Lung (tissue), 12 donors: ENCODE measurements around the gene COL4A6. TPM values are rescaled to one million over a fixed set of nuclear protein-coding genes. Genes with fewer than 3 reads are reported as not detected.

Experiments
- ATAC-seq: fragments of 200-7000 bp; cut with Tn5 transposase; one replicate; pipeline ENCODE4 v1.9.1; 2020; ENCODE audit warnings: moderate number of reproducible peaks; ENCODE audit not compliant: insufficient read depth, low FRiP score
- DNase-seq, 3 donors: peaks; one replicate each; pipeline ENCODE4 v3.0.0-alpha.2; 2013 to 2017
- H3K27ac ChIP-seq, 2 donors: one replicate each; pipeline ENCODE4 v1.5.1; 2013; ENCODE audit warnings: mild to moderate bottlenecking in 2 of 2, moderate library complexity in 2 of 2, control low read depth in 1 of 2, inconsistent platforms in 1 of 2, low read depth in 1 of 2, low read length in 1 of 2
- H3K27me3 ChIP-seq, 3 donors: one replicate each; pipeline ENCODE4 v1.5.1; 2013; ENCODE audit warnings: low read length in 2 of 3; ENCODE audit not compliant: control insufficient read depth in 3 of 3, insufficient read depth in 3 of 3
- H3K36me3 ChIP-seq, 4 donors: one replicate each; pipeline ENCODE4 v1.5.1; 2013; ENCODE audit warnings: low read length in 4 of 4, mild to moderate bottlenecking in 1 of 4, moderate library complexity in 1 of 4; ENCODE audit not compliant: control insufficient read depth in 4 of 4, insufficient read depth in 4 of 4
- H3K4me1 ChIP-seq, 5 donors: one replicate each; pipeline ENCODE4 v1.5.1; 2013; ENCODE audit warnings: low read length in 5 of 5, mild to moderate bottlenecking in 2 of 5, moderate library complexity in 1 of 5; ENCODE audit not compliant: control insufficient read depth in 5 of 5, insufficient read depth in 5 of 5
- H3K4me3 ChIP-seq: one replicate; pipeline ENCODE4 v1.5.1; 2013; ENCODE audit warnings: mild to moderate bottlenecking, control low read depth, moderate library complexity
- H3K9ac ChIP-seq, 2 donors: one replicate each; pipeline ENCODE4 v1.5.1; 2013; ENCODE audit warnings: low read length in 2 of 2, control low read depth in 1 of 2; ENCODE audit not compliant: insufficient read depth in 1 of 2
- H3K9me3 ChIP-seq, 4 donors: one replicate each; pipeline ENCODE4 v1.5.1; 2013; ENCODE audit warnings: low read length in 3 of 4, mild to moderate bottlenecking in 1 of 4, moderate library complexity in 1 of 4; ENCODE audit not compliant: control insufficient read depth in 4 of 4, insufficient read depth in 3 of 4
- CTCF ChIP-seq: IDR thresholded peaks from 2 replicates; pipeline ENCODE4 v1.5.1; 2012; ENCODE audit warnings: mild to moderate bottlenecking; ENCODE audit errors: control extremely low read depth, extremely low read depth
- WGBS, 2 donors: extraction: QIAGEN DNeasy Blood & Tissue Kit; methylation state at CpG; one replicate each; pipeline ENCODE4 v1.1.7; 2013; 5-methylcytosine and 5-hydroxymethylcytosine counted together
- polyA plus RNA-seq, 2 donors: library from polyadenylated mRNA; stranded (reverse); fragments of 200-250 nt; gene quantifications; one replicate each; pipeline ENCODE4 v1.2.1, GENCODE V29; 2013
- total RNA-seq, 2 donors: library from RNA; depleted of rRNA in 1 of 2; stranded (reverse); fragments of >200 nt in 1 of 2; gene quantifications; one replicate each; pipeline ENCODE4 v1.2.1, GENCODE V29; 2014 to 2021
- donor health status: control.
- donor health status: control.
- donor health status: Bipolar disorder and iron deficiency.
- donor health status: healthy.
- donor health status: DM: yes; HTN: yes; CAD: no.

Gene COL4A6
- total and polyA plus RNA-seq, 4 donors = 0.57 to 16.7 (median 1.6) TPM

GRCh38 chrX:108156082-108156481 lies 282.1 kb downstream of the COL4A6 start:
- Histone ChIP-seq H3K4me1 (no peaks in the 10 kb centered on the region), H3K9me3 (peaks cover 0 to 7% (median 0%) of the 10 kb centered on the region in 4 donors), H3K4me3 (no peak overlapping the region), H3K9ac (no peak overlapping the region), H3K36me3 (peaks cover 0 to 4% (median 0%) of the 10 kb centered on the region in 4 donors), H3K27me3 (peaks cover 0 to 37% (median 19%) of the 10 kb centered on the region in 3 donors), H3K27ac (no peak overlapping the region)
- 93 to 95% methylated on average over 2 of the region's 2 CpGs for WGBS, 2 donors
- ATAC-seq = no peak
- no peak for TF ChIP-seq CTCF
- no peak for DNase-seq

GRCh38 chrX:108148524-108148923 lies 289.7 kb downstream of the COL4A6 start:
- no peak for ATAC-seq
- no peak for TF ChIP-seq CTCF
- H3K27me3 ChIP-seq = peaks cover 0 to 18% (median 3%) of the 10 kb centered on the region in 3 donors
- no peak overlapping the region for H3K27ac ChIP-seq
- H3K4me3 ChIP-seq = no peak overlapping the region
- DNase-seq = no peak
- H3K4me1 ChIP-seq = no peaks in the 10 kb centered on the region
- no peak overlapping the region for H3K9ac ChIP-seq
- no peaks in the 10 kb centered on the region for H3K9me3 ChIP-seq
- H3K36me3 ChIP-seq = peaks cover 0 to 6% (median 3%) of the 10 kb centered on the region in 4 donors

- Histone ChIP-seq H3K27me3 (peaks cover 0 to 11% (median 8%) of the 10 kb centered on the region in 3 donors), H3K4me3 (no peak overlapping the region), H3K27ac (no peak overlapping the region), H3K4me1 (no peaks in the 10 kb centered on the region), H3K9me3 (peaks cover 0 to 2% (median 0%) of the 10 kb centered on the region in 4 donors), H3K9ac (no peak overlapping the region), H3K36me3 (peaks cover 0 to 24% (median 2%) of the 10 kb centered on the region in 4 donors)
- WGBS, 2 donors = 61 to 85% methylated on average over 5 to 7 of the region's 7 CpGs
- DNase-seq (no peak), ATAC-seq (no peak)
- TF ChIP-seq CTCF = no peak
Observed at GRCh38 chrX:108138814-108139702, 299.2 kb downstream of the COL4A6 start.
